Measurements from ENCODE around the gene RASA3. TPM values are rescaled to one million over a fixed set of nuclear protein-coding genes. Genes with fewer than 3 reads are reported as not detected.

The RASA3 gene
- total and polyA plus RNA-seq, 9 of the 15 experiments (the other 6 are each of a cell fraction or from before 2014, with no cell fraction given) = 0.72 to 25.3 (median 14.4) TPM

DNA sequence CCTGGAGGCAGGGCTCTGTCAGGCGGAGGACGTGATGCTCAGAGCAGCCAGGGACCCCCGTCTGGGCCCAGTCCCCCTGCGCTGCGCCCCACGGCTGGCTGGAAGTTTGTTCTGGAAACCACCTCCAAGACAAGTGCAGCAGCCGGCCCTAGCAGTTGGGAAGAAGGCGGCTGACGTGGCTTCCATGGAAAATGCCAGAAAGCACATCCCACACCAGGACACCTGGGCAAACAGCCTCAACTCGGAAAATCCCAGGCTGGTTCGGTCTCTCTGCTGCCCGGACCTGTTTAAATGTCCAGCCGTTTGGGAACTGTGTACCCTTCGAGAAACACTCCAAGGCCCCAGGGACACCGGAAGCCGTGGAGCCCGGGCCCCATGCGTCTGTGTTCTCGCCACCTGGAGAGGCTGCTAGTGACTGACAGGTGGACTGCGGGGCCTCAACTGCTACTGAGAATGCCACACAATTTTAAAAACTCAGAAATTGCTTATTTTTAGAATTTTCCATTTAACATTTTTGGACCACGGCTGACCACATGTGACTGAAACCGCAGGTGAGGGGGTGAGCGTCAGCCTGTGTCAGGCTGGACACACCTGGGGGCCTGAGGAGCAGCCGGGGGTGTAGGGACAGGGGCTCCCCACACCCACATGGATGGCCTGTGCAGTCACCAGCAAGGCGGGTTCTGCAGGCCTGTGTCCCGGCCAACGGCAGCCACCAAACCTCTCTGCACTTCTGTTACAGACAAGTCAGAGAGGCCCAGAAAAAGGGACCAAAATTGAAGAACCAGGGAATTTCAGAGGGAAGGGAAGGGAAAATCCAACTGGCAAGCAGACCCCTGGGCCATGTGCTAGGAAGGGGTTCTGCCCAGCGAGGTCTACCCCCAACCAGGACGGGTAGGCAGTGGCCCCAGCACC is 31.7 kb downstream of the RASA3 start:
- H3K9ac ChIP-seq (ENCODE audit: insufficient read depth in 1 of 2, low read depth in 2 of 2, low read length in 2 of 2) = peak overlapping the region in 1 of 2 experiments; percentile 71; a peak in 1 of 4 replicates
- H3K36me3 ChIP-seq (ENCODE audit: control insufficient read depth, insufficient read depth, low read length) = no peaks in the 10 kb centered on the region
- H3K27ac ChIP-seq (ENCODE audit: extremely low read depth, low read depth, low read length) = no peak overlapping the region
- H3K4me3 ChIP-seq = no peak overlapping the region
- H3K4me2 ChIP-seq (ENCODE audit: insufficient read depth, low read length) = no peak overlapping the region
- no peak overlapping the region for H2AFZ ChIP-seq (ENCODE audit: low read depth, low read length)
- H3K79me2 ChIP-seq (ENCODE audit: control insufficient read depth, insufficient read depth, low read length) = peaks cover 41% of the 10 kb centered on the region
- DNase-seq (ENCODE audit: extremely low read depth in 1 of 4, low spot score in 3 of 4) = no peak
- H3K27me3 ChIP-seq (ENCODE audit: control insufficient read depth in 2 of 2, insufficient read depth in 2 of 2, low read length in 2 of 2) = no peaks in the 10 kb centered on the region
- in situ Hi-C loops (cut with MboI) = no loop called here
- no TSS peak for BruUV-seq (replicated peaks)
- intact Hi-C loops (cut with micrococcal nuclease) = no loop called here
- no peaks in the 10 kb centered on the region for H3K9me3 ChIP-seq (replicated peaks; ENCODE audit: control insufficient read depth, insufficient read depth, low read depth, low read length)
- 82% methylated on average over 16 of the region's 29 CpGs for WGBS (ENCODE audit: insufficient coverage, low coverage, missing lambda C conversion rate)
- TF ChIP-seq HMGN3 (IDR thresholded peaks at IDR 0.05; ENCODE audit: borderline replicate concordance, extremely low read depth, insufficient read length, low read depth, low read length) (peak; percentile 25), HDAC2 (IDR thresholded peaks at IDR 0.05) (no peak)
- ChIA-PET CTCF (ENCODE audit: low intra/inter-chr PET ratio) (no interaction called here), POLR2A (no interaction called here)
- no peaks in the 10 kb centered on the region for H4K20me1 ChIP-seq (replicated peaks; ENCODE audit: control insufficient read depth, insufficient read depth, low read length)
- ATAC-seq = no peak
- H3K9me1 ChIP-seq (ENCODE audit: control insufficient read depth, insufficient read depth, low read length) = no peaks in the 10 kb centered on the region
- H3K4me1 ChIP-seq (replicated peaks in 1 of 2; ENCODE audit: control insufficient read depth in 2 of 2, insufficient read depth in 2 of 2, low read length in 2 of 2) = peaks cover 0 to 38% of the 10 kb centered on the region in 2 experiments; a peak in 2 of 5 replicates
- FAIRE-seq = no peak

DNA sequence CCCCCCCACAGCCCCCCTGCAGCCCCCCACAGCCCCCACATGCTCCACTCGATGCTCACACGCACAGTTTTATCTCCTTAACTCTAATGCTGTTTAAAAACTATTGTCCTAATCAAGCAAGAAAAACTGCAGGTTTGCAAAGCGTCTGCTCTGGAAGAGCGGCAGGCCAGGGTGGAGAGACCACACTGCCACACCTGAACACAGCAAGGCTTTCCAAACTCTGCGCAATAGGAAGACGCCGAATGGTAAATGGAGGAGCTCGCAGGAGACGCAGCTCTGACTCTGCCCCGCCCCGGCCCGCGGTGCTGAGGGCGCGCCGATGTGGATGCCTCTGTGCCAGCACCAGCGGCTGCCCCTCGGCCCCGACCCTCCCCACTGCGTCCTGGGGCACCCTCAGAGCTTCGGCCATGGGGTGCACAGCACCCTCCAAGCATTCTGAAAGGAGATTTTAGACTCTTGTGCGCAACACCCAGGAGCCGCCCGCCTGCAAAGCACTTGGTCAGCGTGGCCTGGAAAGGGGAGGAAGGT is 32.4 kb downstream of the RASA3 start:
- ChIA-PET CTCF (ENCODE audit: low intra/inter-chr PET ratio) (no interaction called here), POLR2A (no interaction called here)
- Histone ChIP-seq H3K27ac (ENCODE audit: extremely low read depth, low read depth, low read length) (no peak overlapping the region), H3K4me1 (replicated peaks in 1 of 2; ENCODE audit: control insufficient read depth in 2 of 2, insufficient read depth in 2 of 2, low read length in 2 of 2) (peaks cover 0 to 38% of the 10 kb centered on the region in 2 experiments; a peak in 2 of 5 replicates), H3K9me3 (replicated peaks; ENCODE audit: control insufficient read depth, insufficient read depth, low read depth, low read length) (no peaks in the 10 kb centered on the region), H3K4me2 (ENCODE audit: insufficient read depth, low read length) (no peak overlapping the region), H4K20me1 (replicated peaks; ENCODE audit: control insufficient read depth, insufficient read depth, low read length) (no peaks in the 10 kb centered on the region), H3K4me3 (no peak overlapping the region), H3K79me2 (ENCODE audit: control insufficient read depth, insufficient read depth, low read length) (peaks cover 40% of the 10 kb centered on the region), H3K9ac (ENCODE audit: insufficient read depth in 1 of 2, low read depth in 2 of 2, low read length in 2 of 2) (no peak overlapping the region; a peak in 1 of 4 replicates), H3K9me1 (ENCODE audit: control insufficient read depth, insufficient read depth, low read length) (no peaks in the 10 kb centered on the region), H3K36me3 (ENCODE audit: control insufficient read depth, insufficient read depth, low read length) (no peaks in the 10 kb centered on the region), H3K27me3 (ENCODE audit: control insufficient read depth in 2 of 2, insufficient read depth in 2 of 2, low read length in 2 of 2) (no peaks in the 10 kb centered on the region), H2AFZ (ENCODE audit: low read depth, low read length) (no peak overlapping the region)
- intact Hi-C loops (cut with micrococcal nuclease) = no loop called here
- in situ Hi-C loops (cut with MboI) = no loop called here
- WGBS (ENCODE audit: insufficient coverage, low coverage, missing lambda C conversion rate) = 76% methylated on average over 16 of the region's 25 CpGs
- DNase-seq (ENCODE audit: extremely low read depth in 1 of 4, low spot score in 3 of 4) (no peak), ATAC-seq (no peak), FAIRE-seq (no peak)
- no TSS peak for BruUV-seq (replicated peaks)
- TF ChIP-seq ATF1 (CRISPR knock-in tag; IDR thresholded peaks at IDR 0.05) = no peak
- no peak for TF ChIP-seq ATF1 (tag; IDR thresholded peaks at IDR 0.05)
- TF ChIP-seq, protein P1, sequence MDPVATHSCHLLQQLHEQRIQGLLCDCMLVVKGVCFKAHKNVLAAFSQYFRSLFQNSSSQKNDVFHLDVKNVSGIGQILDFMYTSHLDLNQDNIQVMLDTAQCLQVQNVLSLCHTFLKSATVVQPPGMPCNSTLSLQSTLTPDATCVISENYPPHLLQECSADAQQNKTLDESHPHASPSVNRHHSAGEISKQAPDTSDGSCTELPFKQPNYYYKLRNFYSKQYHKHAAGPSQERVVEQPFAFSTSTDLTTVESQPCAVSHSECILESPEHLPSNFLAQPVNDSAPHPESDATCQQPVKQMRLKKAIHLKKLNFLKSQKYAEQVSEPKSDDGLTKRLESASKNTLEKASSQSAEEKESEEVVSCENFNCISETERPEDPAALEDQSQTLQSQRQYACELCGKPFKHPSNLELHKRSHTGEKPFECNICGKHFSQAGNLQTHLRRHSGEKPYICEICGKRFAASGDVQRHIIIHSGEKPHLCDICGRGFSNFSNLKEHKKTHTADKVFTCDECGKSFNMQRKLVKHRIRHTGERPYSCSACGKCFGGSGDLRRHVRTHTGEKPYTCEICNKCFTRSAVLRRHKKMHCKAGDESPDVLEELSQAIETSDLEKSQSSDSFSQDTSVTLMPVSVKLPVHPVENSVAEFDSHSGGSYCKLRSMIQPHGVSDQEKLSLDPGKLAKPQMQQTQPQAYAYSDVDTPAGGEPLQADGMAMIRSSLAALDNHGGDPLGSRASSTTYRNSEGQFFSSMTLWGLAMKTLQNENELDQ (CRISPR knock-in tag; IDR thresholded peaks at IDR 0.05; ENCODE audit: borderline replicate concordance) = no peak
- no peak for TF ChIP-seq SETDB1 (IDR thresholded peaks at IDR 0.05; ENCODE audit: low read length)
- TF ChIP-seq GABPA (tag; conservative IDR thresholded peaks at IDR 0.05; ENCODE audit: low read depth) = no peak
- no peak for TF ChIP-seq TRIM24 (IDR thresholded peaks at IDR 0.05)
- TF ChIP-seq, protein P2, sequence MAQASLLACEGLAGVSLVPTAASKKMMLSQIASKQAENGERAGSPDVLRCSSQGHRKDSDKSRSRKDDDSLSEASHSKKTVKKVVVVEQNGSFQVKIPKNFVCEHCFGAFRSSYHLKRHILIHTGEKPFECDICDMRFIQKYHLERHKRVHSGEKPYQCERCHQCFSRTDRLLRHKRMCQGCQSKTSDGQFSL (CRISPR knock-in tag; IDR thresholded peaks at IDR 0.05) = no peak
- TF ChIP-seq, protein P2 (tag; IDR thresholded peaks at IDR 0.05) = no peak

All from K562 (cell line).